Glutamatergic neuron (in vitro differentiated cells): Measurements from ENCODE around the gene STK25. TPM values are rescaled to one million over a fixed set of nuclear protein-coding genes. Genes with fewer than 3 reads are reported as not detected.
"Not testable (repeated sequence)": the region's sequence is repeated elsewhere in the genome, so short reads cannot be mapped to it uniquely, and the experiment has no call there.

ENCODE experiments used
- DNase-seq: peaks from one replicate; pipeline ENCODE4 v3.0.0; 2022
- H3K27ac Mint-ChIP-seq: one replicate; pipeline ENCODE4 v1.8.0; 2020; ENCODE audit warnings: mild to moderate bottlenecking, mixed read lengths, inconsistent platforms; ENCODE audit not compliant: unreplicated experiment
- H3K27me3 Mint-ChIP-seq: one replicate; pipeline ENCODE4 v1.8.0; 2020; ENCODE audit warnings: mild to moderate bottlenecking, moderate library complexity, mixed read lengths, inconsistent platforms; ENCODE audit not compliant: unreplicated experiment
- H3K36me3 Mint-ChIP-seq: one replicate; pipeline ENCODE4 v1.8.0; 2020; ENCODE audit warnings: mild to moderate bottlenecking, mixed read lengths, inconsistent platforms; ENCODE audit not compliant: unreplicated experiment
- H3K4me1 Mint-ChIP-seq: one replicate; pipeline ENCODE4 v1.8.0; 2020; ENCODE audit warnings: mild to moderate bottlenecking, low read depth, mixed read lengths, inconsistent platforms; ENCODE audit not compliant: unreplicated experiment
- H3K4me3 Mint-ChIP-seq: one replicate; pipeline ENCODE4 v1.8.0; 2020; ENCODE audit warnings: mild to moderate bottlenecking, mixed read lengths, inconsistent platforms; ENCODE audit not compliant: unreplicated experiment
- H3K9me3 Mint-ChIP-seq: one replicate; pipeline ENCODE4 v1.8.0; 2020; ENCODE audit warnings: mild to moderate bottlenecking, moderate library complexity, mixed read lengths, inconsistent platforms; ENCODE audit not compliant: unreplicated experiment
- total RNA-seq: library from RNA; stranded (reverse); fragmentation: NEBNext Ultra II Directional; extraction: Animal tissue kit (Norgen Biotek cat#: 25700); gene quantifications from one replicate; pipeline ENCODE4 v1.2.1, GENCODE V29; 2021; ENCODE audit not compliant: unreplicated experiment
- TF ChIP-seq, protein P1 (sequence below): fragments of 200-600 bp; sonication (generic); IDR thresholded peaks from one replicate; pipeline ENCODE4 v1.5.0; 2021; ENCODE audit not compliant: partially characterized antibody, unreplicated experiment

The STK25 gene
- total RNA-seq, 1 donor from 2014 or later, result 347 TPM

DNA sequence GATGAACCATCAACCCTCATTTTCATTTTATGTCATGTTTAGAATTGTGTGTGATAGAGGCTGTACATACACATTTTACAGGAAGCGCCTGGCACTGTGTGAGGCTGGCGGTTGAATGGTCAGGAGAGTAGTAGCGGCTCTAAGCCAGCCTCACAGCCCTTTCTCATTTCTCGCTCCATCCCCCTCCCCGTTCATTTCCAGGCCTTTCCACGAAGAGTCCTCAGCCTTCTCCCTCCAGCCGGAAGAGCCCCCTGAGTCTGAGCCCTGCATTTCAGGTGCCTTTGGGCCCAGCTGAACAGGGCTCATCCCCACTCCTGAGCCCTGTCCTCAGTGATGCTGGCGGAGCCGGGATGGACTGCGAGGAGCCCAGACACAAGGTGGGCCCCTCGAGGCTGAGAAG is 51.8 kb downstream of the STK25 start:
- Mint-ChIP-seq H3K4me3 (no peak overlapping the region), H3K27me3 (peaks cover 7% of the 10 kb centered on the region), H3K4me1 (no peaks in the 10 kb centered on the region), H3K27ac (no peak overlapping the region), H3K9me3 (no peaks in the 10 kb centered on the region), H3K36me3 (no peaks in the 10 kb centered on the region)
- TF ChIP-seq, protein P1, sequence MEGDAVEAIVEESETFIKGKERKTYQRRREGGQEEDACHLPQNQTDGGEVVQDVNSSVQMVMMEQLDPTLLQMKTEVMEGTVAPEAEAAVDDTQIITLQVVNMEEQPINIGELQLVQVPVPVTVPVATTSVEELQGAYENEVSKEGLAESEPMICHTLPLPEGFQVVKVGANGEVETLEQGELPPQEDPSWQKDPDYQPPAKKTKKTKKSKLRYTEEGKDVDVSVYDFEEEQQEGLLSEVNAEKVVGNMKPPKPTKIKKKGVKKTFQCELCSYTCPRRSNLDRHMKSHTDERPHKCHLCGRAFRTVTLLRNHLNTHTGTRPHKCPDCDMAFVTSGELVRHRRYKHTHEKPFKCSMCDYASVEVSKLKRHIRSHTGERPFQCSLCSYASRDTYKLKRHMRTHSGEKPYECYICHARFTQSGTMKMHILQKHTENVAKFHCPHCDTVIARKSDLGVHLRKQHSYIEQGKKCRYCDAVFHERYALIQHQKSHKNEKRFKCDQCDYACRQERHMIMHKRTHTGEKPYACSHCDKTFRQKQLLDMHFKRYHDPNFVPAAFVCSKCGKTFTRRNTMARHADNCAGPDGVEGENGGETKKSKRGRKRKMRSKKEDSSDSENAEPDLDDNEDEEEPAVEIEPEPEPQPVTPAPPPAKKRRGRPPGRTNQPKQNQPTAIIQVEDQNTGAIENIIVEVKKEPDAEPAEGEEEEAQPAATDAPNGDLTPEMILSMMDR, result no peak
- DNase-seq, result no peak

DNA sequence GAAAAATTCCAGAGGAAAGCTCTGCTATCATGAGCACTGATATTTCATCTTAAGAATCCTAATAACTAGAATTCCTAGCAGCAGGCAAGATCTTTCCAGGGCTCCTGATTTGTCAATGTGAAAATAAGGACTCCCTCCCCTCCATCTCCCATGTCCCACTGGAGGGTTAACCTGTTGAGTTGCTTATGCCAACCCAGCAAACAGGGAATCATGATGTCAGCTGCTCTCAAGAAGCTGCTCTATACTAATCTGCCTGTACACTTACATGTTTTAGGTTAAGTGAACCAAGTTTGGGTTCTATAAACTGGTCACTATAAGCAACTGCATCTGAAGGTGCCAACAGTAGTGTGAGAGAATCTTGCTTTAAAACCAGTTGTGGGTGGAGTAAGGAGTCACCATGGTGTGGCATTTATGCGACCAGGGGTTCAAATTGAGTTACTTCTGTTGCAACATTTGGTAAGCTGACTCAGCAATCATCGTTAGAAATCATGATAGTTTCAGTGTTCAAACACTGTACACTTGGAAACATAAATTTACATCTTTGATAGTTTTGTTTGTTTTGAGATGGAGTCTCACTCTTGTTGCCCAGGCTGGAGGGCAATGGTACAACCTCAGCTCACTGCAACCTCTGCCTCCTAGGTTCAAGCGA is 53.4 kb downstream of the STK25 start:
- H3K4me1 Mint-ChIP-seq, result no peaks in the 10 kb centered on the region
- no peaks in the 10 kb centered on the region for H3K36me3 Mint-ChIP-seq
- TF ChIP-seq, protein P1, result no peak
- no peaks in the 10 kb centered on the region for H3K9me3 Mint-ChIP-seq
- no peak for DNase-seq
- H3K27ac Mint-ChIP-seq, result no peak overlapping the region
- H3K4me3 Mint-ChIP-seq, result no peak overlapping the region
- peaks cover 4% of the 10 kb centered on the region for H3K27me3 Mint-ChIP-seq

DNA sequence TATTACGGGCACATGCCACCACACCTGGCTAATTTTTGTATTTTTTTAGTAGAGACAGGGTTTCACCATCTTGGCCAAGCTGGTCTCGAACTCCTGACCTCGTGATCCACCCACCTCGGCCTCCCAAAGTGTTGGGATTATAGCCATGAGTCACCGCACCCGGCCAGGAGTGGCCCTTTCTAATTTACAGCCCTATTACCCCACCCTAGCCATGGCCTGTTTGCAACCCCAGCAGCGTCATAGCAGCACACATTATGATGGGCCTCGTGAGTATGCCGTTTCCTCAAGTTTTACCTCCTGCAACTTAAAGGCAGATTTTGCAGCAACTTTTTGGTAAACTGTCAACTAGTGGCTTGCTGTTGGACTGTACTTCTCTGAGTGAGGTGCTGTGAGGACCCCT is 54.5 kb downstream of the STK25 start:
- not testable (repeated sequence) for H3K4me3 Mint-ChIP-seq, H3K4me1 Mint-ChIP-seq, H3K27me3 Mint-ChIP-seq

DNA sequence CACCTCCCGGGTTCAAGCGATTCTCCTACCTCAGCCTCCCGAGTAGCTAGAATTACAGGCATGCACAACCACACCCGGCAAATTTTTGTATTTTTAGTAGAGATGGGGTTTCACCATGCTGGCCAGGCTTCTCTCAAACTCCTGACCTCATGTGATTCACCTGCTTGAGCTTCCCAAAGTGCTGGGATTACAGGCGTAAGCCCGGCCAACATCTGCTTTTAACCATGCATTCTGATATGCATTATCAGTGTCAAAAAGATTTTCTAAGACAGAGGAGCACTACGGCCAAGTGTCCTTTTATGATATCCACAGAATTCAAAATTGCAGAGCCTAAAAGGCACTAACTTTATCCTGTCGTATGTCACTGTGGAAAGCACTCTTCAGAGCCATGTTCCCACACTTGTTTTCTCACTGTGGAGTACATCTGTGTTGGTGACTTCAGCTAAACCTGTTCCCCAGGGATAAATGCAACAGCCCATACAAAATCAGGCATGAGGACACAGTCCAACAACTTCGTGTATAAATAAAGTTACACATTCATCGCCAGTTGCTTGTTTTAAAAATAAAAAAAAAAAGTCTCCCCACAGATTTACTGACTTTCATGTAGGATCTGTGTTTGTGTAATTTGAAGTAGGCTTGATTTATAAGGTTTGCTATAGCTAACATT is 56.4 kb downstream of the STK25 start:
- Mint-ChIP-seq H3K9me3 (no peaks in the 10 kb centered on the region), H3K36me3 (no peaks in the 10 kb centered on the region), H3K27me3 (peaks cover 3% of the 10 kb centered on the region), H3K27ac (no peak overlapping the region), H3K4me1 (no peaks in the 10 kb centered on the region), H3K4me3 (no peak overlapping the region)
- no peak for DNase-seq
- TF ChIP-seq, protein P1, result no peak

More for the DNA sequence above, 54.5 kb downstream of the STK25 start:
- not testable (repeated sequence) for DNase-seq, H3K27ac Mint-ChIP-seq, H3K9me3 Mint-ChIP-seq, H3K36me3 Mint-ChIP-seq

DNA sequence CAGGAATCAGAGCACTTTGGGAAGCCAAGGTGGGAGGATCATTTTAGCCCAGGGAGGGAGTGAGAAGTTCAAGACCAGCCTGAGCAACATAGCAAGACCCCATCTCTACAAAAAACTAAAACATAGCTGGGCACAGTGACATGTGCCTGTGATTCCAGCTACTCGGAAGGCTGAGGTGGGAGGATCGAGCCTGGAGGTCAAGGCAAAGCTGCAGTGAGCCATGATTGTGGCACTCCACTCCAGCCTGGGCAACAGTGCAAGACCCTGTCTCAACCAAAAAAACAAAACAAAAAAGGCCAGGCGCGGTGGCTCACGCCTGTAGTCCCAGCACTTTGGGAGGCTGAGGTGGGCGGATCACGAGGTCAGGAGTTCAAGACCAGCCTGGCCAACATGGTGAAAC is 58.3 kb downstream of the STK25 start:
- H3K27ac Mint-ChIP-seq, H3K27me3 Mint-ChIP-seq, H3K36me3 Mint-ChIP-seq, DNase-seq, H3K4me3 Mint-ChIP-seq, H3K9me3 Mint-ChIP-seq, H3K4me1 Mint-ChIP-seq: not testable (repeated sequence)

DNA sequence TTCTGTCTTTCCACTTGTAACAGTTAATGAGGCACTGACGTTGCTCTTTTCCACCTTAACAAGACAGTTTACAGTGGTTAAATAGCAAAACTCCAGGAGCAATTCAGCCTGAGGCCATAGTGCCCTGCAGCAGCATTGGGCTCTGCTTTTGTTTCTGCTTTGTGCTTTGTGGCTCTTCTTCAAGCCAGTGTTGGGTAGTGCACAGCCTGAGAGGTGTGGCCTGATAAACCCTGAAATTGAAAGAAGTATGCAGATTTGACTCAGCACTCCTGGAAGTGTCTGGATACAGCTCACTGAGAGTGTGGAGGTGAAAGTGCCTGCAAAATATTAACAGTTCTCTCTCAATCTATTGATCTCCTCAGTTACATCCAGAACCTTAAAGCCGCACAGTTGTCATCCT is 63.0 kb downstream of the STK25 start:
- H3K27ac Mint-ChIP-seq, result no peak overlapping the region
- TF ChIP-seq, protein P1, result no peak
- H3K4me1 Mint-ChIP-seq, result peaks cover 6% of the 10 kb centered on the region
- no peaks in the 10 kb centered on the region for H3K36me3 Mint-ChIP-seq
- no peak overlapping the region for H3K4me3 Mint-ChIP-seq
- DNase-seq, result no peak
- no peaks in the 10 kb centered on the region for H3K9me3 Mint-ChIP-seq
- H3K27me3 Mint-ChIP-seq, result peaks cover 2% of the 10 kb centered on the region
